Fibroblast of peridontal ligament (primary cell): ENCODE results near the gene PCDHAC1.

Source experiments
- DNase-seq: peaks from one replicate; pipeline ENCODE4 v3.0.0-alpha.2; 2010; ENCODE audit errors: extremely low read depth

PCDHAC1 gene

DNA sequence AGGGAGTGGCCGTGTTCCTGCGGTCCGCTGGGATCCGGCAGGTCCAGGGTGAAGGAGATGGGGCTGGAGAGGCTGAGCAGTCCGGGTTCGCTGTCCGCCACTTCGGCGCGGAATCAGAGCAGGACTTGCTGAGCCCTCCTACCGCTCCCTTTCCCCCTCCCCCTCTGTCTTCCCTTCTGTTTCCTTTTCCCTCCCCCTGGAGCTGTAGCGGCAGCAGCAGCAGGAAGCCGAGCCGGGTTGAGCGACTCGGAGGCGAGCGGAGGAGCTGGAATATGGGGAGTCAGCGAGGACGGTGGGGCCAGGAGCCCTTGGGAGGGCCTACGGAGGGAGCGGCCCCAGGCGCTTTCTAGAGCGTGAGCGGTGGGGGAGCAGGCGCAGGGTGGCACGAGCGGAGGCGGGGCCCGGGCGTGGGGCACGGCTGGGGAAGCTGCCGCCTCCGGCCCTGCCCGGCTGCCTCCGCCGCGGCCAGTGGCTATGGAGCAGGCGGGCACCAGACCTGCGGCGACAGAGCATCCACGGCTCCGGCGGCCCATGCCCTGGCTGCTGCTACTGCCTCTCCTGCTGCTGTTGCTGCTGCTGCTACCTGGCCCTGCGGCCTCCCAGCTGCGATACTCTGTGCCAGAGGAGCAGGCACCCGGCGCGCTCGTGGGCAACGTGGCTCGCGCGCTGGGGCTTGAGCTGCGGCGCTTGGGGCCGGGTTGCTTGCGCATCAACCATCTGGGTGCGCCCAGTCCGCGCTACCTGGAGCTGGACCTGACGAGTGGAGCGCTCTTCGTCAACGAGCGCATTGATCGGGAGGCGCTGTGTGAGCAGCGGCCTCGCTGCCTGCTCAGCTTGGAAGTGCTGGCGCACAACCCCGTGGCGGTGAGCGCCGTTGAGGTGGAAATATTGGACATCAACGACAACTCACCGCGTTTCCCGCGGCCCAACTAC, 40.5 kb downstream of the PCDHAC1 start, which contains the start of gene PCDHAC2:
PCDHAC2 (plus strand) TSS at position 184 of the 933 bp plus-strand sequence; CDS start at position 475, 291 bp downstream.
- no peak for DNase-seq

- no peak for DNase-seq
These were observed 41.3 kb downstream of the PCDHAC1 start for GRCh38 chr5:140967226-140967893.

DNA sequence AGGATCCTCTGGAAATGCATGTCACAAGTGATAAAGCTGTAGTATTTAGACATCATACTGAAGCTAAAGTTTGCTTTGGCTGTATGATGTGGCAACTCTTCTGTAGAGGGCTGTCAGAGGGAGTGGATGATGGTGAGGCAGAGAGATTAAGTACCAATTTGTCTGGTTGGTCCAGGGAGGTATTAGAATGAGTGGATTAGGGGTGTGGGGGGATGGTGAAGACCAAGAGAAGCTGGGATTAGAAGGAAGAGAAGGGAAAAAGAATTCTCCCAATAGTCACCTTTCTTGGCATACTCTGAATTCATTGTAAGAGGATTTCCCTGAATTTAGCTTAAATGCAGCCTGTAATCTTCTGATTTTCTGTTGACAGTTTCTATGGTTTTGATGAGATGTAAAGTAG, 43.8 kb downstream of the PCDHAC1 start:
- no peak for DNase-seq

- DNase-seq: no peak
These were observed 47.5 kb downstream of the PCDHAC1 start for GRCh38 chr5:140973550-140973949.

DNA sequence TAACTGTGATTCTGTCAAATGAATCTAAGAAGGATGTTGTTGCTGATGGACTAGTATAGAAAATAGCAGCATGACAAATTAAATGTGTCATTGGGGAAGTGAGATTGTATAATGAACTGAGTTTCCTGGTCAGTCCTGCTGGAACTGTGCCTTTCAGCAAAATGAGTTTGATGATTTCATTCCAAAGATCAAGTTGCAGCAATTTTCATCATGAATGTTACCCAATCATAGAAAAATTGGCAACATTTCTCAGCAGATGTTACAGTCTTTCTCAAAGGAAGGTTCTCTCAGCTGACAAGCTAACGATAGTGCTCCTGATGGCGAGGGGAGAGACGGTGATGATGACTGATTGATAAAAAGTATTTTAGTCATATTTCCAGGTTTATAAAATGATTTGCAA, 50.9 kb downstream of the PCDHAC1 start:
- peak; percentile 13 for DNase-seq

- no peak for DNase-seq
These were observed 52.2 kb downstream of the PCDHAC1 start for GRCh38 chr5:140978260-140978659.

DNA sequence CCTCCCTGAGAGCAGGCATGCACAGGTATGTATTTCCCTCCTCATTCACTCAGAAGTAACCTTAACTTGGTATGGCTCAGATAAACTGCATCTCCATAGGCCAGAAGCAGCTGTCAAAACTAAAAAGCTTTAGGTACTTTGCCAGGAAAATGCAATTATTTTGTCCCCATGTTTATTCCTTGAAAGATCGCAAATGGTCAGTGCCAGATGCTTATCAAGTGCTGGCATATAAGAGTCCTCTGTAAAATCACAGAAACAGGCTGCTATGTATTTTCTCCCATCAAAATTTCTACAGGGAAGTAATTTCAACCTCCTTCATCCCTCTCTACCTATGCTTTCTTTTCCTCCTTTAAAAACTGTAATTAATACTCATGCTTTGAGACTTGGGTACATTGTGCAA, 52.9 kb downstream of the PCDHAC1 start:
- DNase-seq: no peak
